Measurements from ENCODE around the gene SUPT7L. TPM values are rescaled to one million over a fixed set of nuclear protein-coding genes. Genes with fewer than 3 reads are reported as not detected.

SUPT7L gene
- total and polyA plus RNA-seq, 2 of the 13 experiments (the other 11 are each of a cell fraction or from before 2014, with no cell fraction given): 32.9 to 77.5 TPM

DNA sequence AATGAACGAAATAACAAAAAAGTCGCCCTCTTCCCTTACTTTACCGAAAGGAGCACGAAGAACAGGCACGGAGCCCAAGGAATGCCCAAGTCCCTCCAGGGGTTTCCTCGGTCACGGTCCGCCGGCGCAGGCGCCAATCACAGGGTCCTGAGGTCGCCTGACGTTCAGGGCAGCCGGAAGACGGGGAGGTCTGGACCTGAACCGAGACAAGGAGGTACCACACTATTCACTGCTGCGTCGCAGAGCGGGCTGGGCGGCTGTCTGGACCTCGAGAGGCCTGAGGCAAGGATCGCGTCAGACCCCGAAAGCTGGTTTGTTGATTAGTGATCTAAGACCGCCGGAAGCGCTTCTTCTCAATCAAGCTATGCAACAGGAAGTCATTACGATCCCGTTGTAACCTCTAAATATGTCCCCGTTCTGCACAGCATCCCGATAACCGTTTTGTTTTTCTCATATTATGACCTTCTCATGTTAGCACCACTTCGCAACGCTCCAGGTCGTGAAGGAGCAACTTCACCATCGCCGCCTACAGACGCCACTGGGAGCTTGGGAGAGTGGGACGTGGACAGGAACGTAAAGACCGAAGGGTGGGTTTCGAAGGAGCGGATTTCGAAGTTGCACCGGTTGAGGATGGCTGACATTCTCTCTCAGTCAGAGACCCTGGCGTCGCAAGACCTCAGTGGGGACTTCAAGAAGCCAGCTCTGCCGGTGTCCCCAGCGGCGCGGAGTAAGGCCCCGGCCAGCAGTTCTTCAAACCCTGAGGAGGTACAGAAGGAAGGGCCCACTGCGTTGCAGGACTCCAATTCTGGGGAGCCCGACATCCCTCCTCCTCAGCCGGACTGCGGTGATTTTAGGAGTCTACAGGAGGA, at the start of gene SUPT7L, which contains the start of gene SLC4A1AP (continued):
- TF ChIP-seq, protein P1, sequence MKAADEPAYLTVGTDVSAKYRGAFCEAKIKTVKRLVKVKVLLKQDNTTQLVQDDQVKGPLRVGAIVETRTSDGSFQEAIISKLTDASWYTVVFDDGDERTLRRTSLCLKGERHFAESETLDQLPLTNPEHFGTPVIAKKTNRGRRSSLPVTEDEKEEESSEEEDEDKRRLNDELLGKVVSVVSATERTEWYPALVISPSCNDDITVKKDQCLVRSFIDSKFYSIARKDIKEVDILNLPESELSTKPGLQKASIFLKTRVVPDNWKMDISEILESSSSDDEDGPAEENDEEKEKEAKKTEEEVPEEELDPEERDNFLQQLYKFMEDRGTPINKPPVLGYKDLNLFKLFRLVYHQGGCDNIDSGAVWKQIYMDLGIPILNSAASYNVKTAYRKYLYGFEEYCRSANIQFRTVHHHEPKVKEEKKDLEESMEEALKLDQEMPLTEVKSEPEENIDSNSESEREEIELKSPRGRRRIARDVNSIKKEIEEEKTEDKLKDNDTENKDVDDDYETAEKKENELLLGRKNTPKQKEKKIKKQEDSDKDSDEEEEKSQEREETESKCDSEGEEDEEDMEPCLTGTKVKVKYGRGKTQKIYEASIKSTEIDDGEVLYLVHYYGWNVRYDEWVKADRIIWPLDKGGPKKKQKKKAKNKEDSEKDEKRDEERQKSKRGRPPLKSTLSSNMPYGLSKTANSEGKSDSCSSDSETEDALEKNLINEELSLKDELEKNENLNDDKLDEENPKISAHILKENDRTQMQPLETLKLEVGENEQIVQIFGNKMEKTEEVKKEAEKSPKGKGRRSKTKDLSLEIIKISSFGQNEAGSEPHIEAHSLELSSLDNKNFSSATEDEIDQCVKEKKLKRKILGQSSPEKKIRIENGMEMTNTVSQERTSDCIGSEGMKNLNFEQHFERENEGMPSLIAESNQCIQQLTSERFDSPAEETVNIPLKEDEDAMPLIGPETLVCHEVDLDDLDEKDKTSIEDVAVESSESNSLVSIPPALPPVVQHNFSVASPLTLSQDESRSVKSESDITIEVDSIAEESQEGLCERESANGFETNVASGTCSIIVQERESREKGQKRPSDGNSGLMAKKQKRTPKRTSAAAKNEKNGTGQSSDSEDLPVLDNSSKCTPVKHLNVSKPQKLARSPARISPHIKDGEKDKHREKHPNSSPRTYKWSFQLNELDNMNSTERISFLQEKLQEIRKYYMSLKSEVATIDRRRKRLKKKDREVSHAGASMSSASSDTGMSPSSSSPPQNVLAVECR (CRISPR knock-in tag; IDR thresholded peaks at IDR 0.05; ENCODE audit: borderline replicate concordance): peak; percentile 96
- peak; percentile 7 for TF ChIP-seq ZFP36 (IDR thresholded peaks at IDR 0.05; ENCODE audit: borderline replicate concordance, low read depth, low read length, partially characterized antibody)
- peak; percentile 68 for TF ChIP-seq ZNF891 (CRISPR knock-in tag; IDR thresholded peaks at IDR 0.05)
- TF ChIP-seq, protein P2, sequence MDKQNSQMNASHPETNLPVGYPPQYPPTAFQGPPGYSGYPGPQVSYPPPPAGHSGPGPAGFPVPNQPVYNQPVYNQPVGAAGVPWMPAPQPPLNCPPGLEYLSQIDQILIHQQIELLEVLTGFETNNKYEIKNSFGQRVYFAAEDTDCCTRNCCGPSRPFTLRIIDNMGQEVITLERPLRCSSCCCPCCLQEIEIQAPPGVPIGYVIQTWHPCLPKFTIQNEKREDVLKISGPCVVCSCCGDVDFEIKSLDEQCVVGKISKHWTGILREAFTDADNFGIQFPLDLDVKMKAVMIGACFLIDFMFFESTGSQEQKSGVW (CRISPR knock-in tag; IDR thresholded peaks at IDR 0.05; ENCODE audit: borderline replicate concordance): no peak; the same call in 1 of the 2 replicates
- TF ChIP-seq MAFF (IDR thresholded peaks at IDR 0.05; ENCODE audit: low read depth, low read length): no peak
- TF ChIP-seq HDAC1 (CRISPR knock-in tag; IDR thresholded peaks at IDR 0.05): peak; percentile 99
- TF ChIP-seq NCOR1 (IDR thresholded peaks at IDR 0.05; ENCODE audit: borderline replicate concordance, low read length): peak; percentile 85; the same call in 1 of the 2 replicates
- TF ChIP-seq, protein P3, sequence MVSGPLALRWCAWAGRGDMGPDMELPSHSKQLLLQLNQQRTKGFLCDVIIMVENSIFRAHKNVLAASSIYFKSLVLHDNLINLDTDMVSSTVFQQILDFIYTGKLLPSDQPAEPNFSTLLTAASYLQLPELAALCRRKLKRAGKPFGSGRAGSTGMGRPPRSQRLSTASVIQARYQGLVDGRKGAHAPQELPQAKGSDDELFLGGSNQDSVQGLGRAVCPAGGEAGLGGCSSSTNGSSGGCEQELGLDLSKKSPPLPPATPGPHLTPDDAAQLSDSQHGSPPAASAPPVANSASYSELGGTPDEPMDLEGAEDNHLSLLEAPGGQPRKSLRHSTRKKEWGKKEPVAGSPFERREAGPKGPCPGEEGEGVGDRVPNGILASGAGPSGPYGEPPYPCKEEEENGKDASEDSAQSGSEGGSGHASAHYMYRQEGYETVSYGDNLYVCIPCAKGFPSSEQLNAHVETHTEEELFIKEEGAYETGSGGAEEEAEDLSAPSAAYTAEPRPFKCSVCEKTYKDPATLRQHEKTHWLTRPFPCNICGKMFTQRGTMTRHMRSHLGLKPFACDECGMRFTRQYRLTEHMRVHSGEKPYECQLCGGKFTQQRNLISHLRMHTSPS (CRISPR knock-in tag; IDR thresholded peaks at IDR 0.05; ENCODE audit: low read depth): peak; percentile 37; the same call in 1 of the 2 replicates
- TF ChIP-seq POLR2A (IDR thresholded peaks at IDR 0.05; ENCODE audit: insufficient read depth in 1 of 2, low read depth in 2 of 2, low read length in 2 of 2): peak; percentile 79 to 81
- TF ChIP-seq TOE1 (CRISPR knock-in tag; IDR thresholded peaks at IDR 0.05): peak; percentile 66; the same call in 1 of the 2 replicates
- TF ChIP-seq CENPX (CRISPR knock-in tag; IDR thresholded peaks at IDR 0.05): no peak
- peak; percentile 89 for TF ChIP-seq ZFY (CRISPR knock-in tag; IDR thresholded peaks at IDR 0.05)
- TF ChIP-seq MAF1 (CRISPR knock-in tag; IDR thresholded peaks at IDR 0.05; ENCODE audit: borderline replicate concordance): peak; percentile 90
- TF ChIP-seq, protein P4, sequence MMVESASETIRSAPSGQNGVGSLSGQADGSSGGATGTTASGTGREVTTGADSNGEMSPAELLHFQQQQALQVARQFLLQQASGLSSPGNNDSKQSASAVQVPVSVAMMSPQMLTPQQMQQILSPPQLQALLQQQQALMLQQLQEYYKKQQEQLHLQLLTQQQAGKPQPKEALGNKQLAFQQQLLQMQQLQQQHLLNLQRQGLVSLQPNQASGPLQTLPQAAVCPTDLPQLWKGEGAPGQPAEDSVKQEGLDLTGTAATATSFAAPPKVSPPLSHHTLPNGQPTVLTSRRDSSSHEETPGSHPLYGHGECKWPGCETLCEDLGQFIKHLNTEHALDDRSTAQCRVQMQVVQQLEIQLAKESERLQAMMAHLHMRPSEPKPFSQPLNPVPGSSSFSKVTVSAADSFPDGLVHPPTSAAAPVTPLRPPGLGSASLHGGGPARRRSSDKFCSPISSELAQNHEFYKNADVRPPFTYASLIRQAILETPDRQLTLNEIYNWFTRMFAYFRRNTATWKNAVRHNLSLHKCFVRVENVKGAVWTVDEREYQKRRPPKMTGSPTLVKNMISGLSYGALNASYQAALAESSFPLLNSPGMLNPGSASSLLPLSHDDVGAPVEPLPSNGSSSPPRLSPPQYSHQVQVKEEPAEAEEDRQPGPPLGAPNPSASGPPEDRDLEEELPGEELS (CRISPR knock-in tag; IDR thresholded peaks at IDR 0.05): peak; percentile 85
- TF ChIP-seq, protein P5, sequence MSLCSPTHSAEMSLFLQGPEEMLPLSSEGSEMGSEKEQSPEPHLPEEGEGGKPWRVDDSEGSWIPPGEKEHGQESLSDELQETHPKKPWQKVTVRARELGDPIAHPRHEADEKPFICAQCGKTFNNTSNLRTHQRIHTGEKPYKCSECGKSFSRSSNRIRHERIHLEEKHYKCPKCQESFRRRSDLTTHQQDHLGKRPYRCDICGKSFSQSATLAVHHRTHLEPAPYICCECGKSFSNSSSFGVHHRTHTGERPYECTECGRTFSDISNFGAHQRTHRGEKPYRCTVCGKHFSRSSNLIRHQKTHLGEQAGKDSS (CRISPR knock-in tag; IDR thresholded peaks at IDR 0.05; ENCODE audit: borderline replicate concordance, low read depth): peak; percentile 98
- TF ChIP-seq ZNF264 (CRISPR knock-in tag; IDR thresholded peaks at IDR 0.05): peak; percentile 94
- TF ChIP-seq ZNF205 (CRISPR knock-in tag; IDR thresholded peaks at IDR 0.05): peak; percentile 94
